RWPE1 (cell line): ENCODE measurements around the gene TAC4.

Experiments used
- CTCF ChIA-PET: fragments of 350-600 bp; sonication (Branson Sonifier 250); formaldehyde crosslinking; extraction: SDS; loops from one replicate; lab custom pipeline; 2021; lab: Yijun Ruan, JAX
- POLR2A ChIA-PET: fragments of 400-600 bp; formaldehyde crosslinking; extraction: SDS; loops from one replicate; lab custom pipeline; 2020; ENCODE audit warnings: antibody characterized with exemption; ENCODE audit not compliant: low non-redundant PET; lab: Yijun Ruan, JAX
- DNase-seq: peaks from one replicate; pipeline ENCODE4 v3.0.0; 2012; ENCODE audit warnings: low spot score
- H3K27ac ChIP-seq: fragments of 450-650 bp; 2 replicates; pipeline ENCODE4 v1.5.1; 2017
- CTCF ChIP-seq: fragments of 450-650 bp; conservative IDR thresholded peaks from 2 replicates; pipeline ENCODE4 v1.5.1; 2017; ENCODE audit warnings: low read depth, mild to moderate bottlenecking

TAC4 gene

DNA sequence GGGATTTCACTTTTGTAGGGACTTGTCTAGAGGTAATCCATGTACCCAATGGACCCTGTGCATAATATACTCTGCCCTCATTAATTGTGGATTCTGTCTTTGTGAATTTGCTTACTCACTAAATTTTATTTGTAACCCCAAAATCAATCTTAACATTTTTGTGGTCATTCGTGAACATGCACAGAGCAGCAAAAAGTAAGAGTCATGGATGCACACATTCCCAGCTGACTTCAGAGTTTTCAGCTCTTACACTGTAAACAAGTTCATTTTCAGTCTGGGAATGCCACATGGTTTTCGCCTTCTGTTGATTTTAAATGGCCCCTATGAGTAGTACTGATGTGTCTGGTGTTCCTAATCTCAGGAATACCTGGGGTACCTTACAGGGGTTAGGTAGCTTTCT lies 24.3 kb downstream of the TAC4 start:
- no peak for DNase-seq
- no peak for TF ChIP-seq CTCF
- H3K27ac ChIP-seq: no peak overlapping the region
- ChIA-PET POLR2A (no interaction called here), CTCF (interaction anchor here (0.7 kb wide), 1 partner anchor 317 kb away, joined by 3 read pairs; no protein-coding TSS in a partner anchor)

GRCh38 chr17:49822829-49823228 lies 25.0 kb downstream of the TAC4 start:
- POLR2A ChIA-PET: no interaction called here
- no peak overlapping the region for H3K27ac ChIP-seq
- TF ChIP-seq CTCF: no peak
- DNase-seq: no peak
- CTCF ChIA-PET: no interaction called here

- no peak for DNase-seq
- H3K27ac ChIP-seq: no peak overlapping the region
- ChIA-PET CTCF (interaction anchor here (1.4 kb wide), 1 partner anchor 12 kb away, joined by 5 read pairs; no protein-coding TSS in a partner anchor), POLR2A (no interaction called here)
- no peak for TF ChIP-seq CTCF
These were observed 26.0 kb downstream of the TAC4 start for GRCh38 chr17:49821916-49822315.

- no peak overlapping the region for H3K27ac ChIP-seq
- POLR2A ChIA-PET: no interaction called here
- CTCF ChIA-PET: interaction anchor here (1.4 kb wide), 1 partner anchor 11 kb away, joined by 5 read pairs; no protein-coding TSS in a partner anchor
- TF ChIP-seq CTCF: no peak
- no peak for DNase-seq
These were observed 26.4 kb downstream of the TAC4 start for GRCh38 chr17:49821466-49821865.

DNA sequence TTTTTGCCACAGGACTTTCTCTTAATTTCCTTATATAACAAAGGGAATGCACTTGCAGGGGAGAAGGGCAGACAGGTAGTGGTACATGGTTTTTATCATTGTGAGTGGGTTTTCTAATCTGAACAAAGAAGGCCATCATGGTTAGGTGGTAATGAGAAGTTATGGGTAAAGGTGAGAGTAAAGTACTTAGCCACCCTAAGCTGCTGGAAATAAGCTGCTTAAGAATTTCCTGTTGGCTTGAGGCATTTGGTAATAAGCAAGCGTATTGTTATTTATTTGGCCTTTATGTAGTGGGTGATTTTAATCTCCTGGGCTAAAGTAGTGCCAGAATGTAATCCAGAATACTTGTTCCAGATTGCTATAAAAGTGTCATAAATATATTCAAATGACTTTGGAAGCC lies 27.1 kb downstream of the TAC4 start:
- DNase-seq: no peak
- TF ChIP-seq CTCF: no peak
- H3K27ac ChIP-seq: no peak overlapping the region
- POLR2A ChIA-PET: no interaction called here
- CTCF ChIA-PET: interaction anchor here (1.4 kb wide), 1 partner anchor 10 kb away, joined by 5 read pairs; no protein-coding TSS in a partner anchor

- no peak for DNase-seq
- ChIA-PET CTCF (interaction anchor here (0.7 kb wide), 1 partner anchor 188 kb away, joined by 3 read pairs; no protein-coding TSS in a partner anchor), POLR2A (no interaction called here)
- H3K27ac ChIP-seq: no peak overlapping the region
- TF ChIP-seq CTCF: no peak
These were observed 28.2 kb downstream of the TAC4 start for GRCh38 chr17:49819651-49820050.

- no peak for TF ChIP-seq CTCF
- H3K27ac ChIP-seq: no peak overlapping the region
- CTCF ChIA-PET: no interaction called here
- DNase-seq: no peak
- POLR2A ChIA-PET: no interaction called here
These were observed 28.7 kb downstream of the TAC4 start for GRCh38 chr17:49819138-49819537.
